ENCODE data around the gene THSD4.

Gene THSD4

GRCh38 chr15:71226536-71227455, 111.5 kb downstream of the THSD4 start:
- FAIRE-seq, result no peak

GRCh38 chr15:71228403-71228802, 113.1 kb downstream of the THSD4 start:
- FAIRE-seq, result no peak

GRCh38 chr15:71230303-71230702, 115.0 kb downstream of the THSD4 start:
- FAIRE-seq, result no peak

GRCh38 chr15:71231758-71232157, 116.5 kb downstream of the THSD4 start:
- FAIRE-seq, result no peak

GRCh38 chr15:71232411-71232810, 117.1 kb downstream of the THSD4 start:
- FAIRE-seq, result no peak

- no peak for FAIRE-seq
Measured at GRCh38 chr15:71237456-71238188, 122.4 kb downstream of the THSD4 start.

GRCh38 chr15:71238926-71239325, 123.7 kb downstream of the THSD4 start:
- FAIRE-seq, result no peak

GRCh38 chr15:71239592-71240364, 124.5 kb downstream of the THSD4 start:
- FAIRE-seq, result no peak

- FAIRE-seq, result no peak
Measured at GRCh38 chr15:71242292-71242691, 127.0 kb downstream of the THSD4 start.

- no peak for FAIRE-seq
Measured at GRCh38 chr15:71244250-71244649, 129.0 kb downstream of the THSD4 start.

- FAIRE-seq, result no peak
Measured at GRCh38 chr15:71245588-71245987, 130.3 kb downstream of the THSD4 start.

- no peak for FAIRE-seq
Measured at GRCh38 chr15:71248386-71248785, 133.1 kb downstream of the THSD4 start.

GRCh38 chr15:71249986-71250385, 134.7 kb downstream of the THSD4 start:
- FAIRE-seq, result no peak

GRCh38 chr15:71250936-71251583, 135.8 kb downstream of the THSD4 start:
- FAIRE-seq, result no peak

GRCh38 chr15:71251584-71252043, 136.3 kb downstream of the THSD4 start:
- FAIRE-seq, result no peak

GRCh38 chr15:71252044-71252739, 136.9 kb downstream of the THSD4 start:
- no peak for FAIRE-seq

GRCh38 chr15:71252740-71253047, 137.4 kb downstream of the THSD4 start:
- no peak for FAIRE-seq

GRCh38 chr15:71254491-71254890, 139.2 kb downstream of the THSD4 start:
- no peak for FAIRE-seq

GRCh38 chr15:71256934-71257664, 141.8 kb downstream of the THSD4 start:
- FAIRE-seq, result no peak

- no peak for FAIRE-seq
Measured at GRCh38 chr15:71259866-71260265, 144.6 kb downstream of the THSD4 start.

GRCh38 chr15:71261418-71261817, 146.1 kb downstream of the THSD4 start:
- FAIRE-seq, result no peak
